ENCODE results near the gene TAOK3.
"Not testable (repeated sequence)": the region's sequence is repeated elsewhere in the genome, so short reads cannot be mapped to it uniquely, and the experiment has no call there.

The TAOK3 gene

DNA sequence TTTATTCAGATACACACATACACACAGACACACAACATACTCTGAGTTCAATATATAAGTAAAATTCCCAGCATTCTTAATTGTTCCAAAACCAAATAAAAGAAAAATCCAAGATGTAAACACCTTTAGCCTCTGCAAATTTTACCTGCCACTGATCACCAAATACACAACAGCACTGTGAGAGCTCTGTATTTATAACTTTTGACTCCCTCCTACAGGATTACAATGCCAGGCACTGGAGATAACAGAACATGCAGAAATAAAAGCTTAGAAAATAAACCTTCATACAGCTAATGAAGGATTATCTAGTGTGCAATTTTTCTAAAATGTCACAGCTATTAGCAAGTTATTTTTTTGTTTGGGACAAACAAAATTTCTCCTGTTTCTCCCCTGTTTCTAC is 85.0 kb downstream of the TAOK3 start:
- no peak for DNase-seq (ENCODE audit: extremely low spot score)
- TF ChIP-seq, protein P1, sequence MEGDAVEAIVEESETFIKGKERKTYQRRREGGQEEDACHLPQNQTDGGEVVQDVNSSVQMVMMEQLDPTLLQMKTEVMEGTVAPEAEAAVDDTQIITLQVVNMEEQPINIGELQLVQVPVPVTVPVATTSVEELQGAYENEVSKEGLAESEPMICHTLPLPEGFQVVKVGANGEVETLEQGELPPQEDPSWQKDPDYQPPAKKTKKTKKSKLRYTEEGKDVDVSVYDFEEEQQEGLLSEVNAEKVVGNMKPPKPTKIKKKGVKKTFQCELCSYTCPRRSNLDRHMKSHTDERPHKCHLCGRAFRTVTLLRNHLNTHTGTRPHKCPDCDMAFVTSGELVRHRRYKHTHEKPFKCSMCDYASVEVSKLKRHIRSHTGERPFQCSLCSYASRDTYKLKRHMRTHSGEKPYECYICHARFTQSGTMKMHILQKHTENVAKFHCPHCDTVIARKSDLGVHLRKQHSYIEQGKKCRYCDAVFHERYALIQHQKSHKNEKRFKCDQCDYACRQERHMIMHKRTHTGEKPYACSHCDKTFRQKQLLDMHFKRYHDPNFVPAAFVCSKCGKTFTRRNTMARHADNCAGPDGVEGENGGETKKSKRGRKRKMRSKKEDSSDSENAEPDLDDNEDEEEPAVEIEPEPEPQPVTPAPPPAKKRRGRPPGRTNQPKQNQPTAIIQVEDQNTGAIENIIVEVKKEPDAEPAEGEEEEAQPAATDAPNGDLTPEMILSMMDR (IDR thresholded peaks at IDR 0.05; ENCODE audit: control extremely low read depth, extremely low read depth, low read depth, missing control alignments): no peak
- ChIA-PET POLR2A (no interaction called here), CTCF (interaction anchor here (1.2 to 1.4 kb wide), 4 partner anchors 12 to 88 kb away, joined by 3 to 5 read pairs (median 4); no protein-coding TSS in a partner anchor)

DNA sequence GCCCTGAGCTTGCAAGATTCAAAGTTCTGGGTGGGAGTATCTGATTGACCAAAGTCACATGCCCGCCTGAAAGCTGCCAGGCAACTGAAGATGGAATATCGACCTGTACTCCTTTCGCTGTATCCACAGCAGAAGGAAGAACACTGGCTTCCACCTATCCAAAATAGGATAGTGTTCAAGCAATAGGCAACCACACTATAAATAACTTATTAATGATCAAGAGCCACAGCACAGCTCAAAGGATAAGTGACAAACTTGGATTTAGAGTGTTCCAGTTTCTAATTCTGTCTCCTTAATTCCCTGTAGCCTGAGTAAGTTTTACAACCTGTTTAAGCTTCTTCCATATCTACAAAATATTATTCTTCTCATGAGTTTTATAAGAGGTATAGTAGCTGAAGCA is 89.9 kb downstream of the TAOK3 start:
- POLR2A ChIA-PET: no interaction called here
- CTCF ChIA-PET: interaction anchor here (1.4 to 2.5 kb wide), 3 partner anchors 8 to 93 kb away, joined by 4 to 6 read pairs (median 5); partner anchors contain the start of gene SUDS3
- DNase-seq (ENCODE audit: extremely low spot score): no peak
- TF ChIP-seq, protein P1 (IDR thresholded peaks at IDR 0.05; ENCODE audit: control extremely low read depth, extremely low read depth, low read depth, missing control alignments): no peak

DNA sequence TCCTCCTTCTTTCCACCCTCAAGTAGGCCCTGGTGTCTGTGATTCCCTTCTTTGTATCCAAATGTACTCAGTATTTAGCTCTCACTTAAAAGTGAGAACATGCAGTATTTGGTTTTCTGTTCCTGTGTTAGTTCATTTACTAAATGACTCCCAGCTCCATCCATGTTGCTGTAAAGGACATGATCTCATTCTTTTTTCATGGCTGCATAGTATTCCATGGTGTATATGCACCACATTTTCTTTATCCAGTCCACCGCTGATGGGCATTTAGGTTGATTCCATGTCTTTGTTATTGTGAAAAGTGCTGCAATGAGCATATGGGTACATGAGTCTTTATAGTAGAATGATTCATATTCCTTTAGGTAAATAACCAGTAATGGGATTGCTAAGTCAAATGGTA is 94.4 kb downstream of the TAOK3 start:
- DNase-seq (ENCODE audit: extremely low spot score); CTCF ChIA-PET; POLR2A ChIA-PET: not testable (repeated sequence)

DNA sequence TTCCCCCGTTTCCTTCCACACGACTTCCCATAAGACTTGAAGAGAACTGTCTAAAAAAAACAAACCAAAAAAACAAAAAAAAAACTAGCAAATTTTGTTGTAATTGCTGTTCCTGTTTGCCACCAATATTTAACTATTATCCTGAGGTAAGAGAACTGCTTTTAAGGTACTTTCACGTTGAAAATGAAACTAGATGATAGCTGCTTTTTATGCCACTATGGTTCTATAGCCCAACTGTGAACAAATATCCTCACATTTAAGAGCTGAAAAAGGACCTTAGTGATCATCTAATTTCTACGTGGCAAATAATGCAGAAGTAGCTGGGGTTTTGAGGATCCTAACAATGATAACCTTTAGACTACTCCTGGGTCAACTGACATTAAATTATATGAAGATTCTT is 98.6 kb downstream of the TAOK3 start:
- POLR2A ChIA-PET: interaction anchor here (0.7 kb wide), 1 partner anchor 50 kb away, joined by 3 read pairs; no protein-coding TSS in a partner anchor
- TF ChIP-seq, protein P1 (IDR thresholded peaks at IDR 0.05; ENCODE audit: control extremely low read depth, extremely low read depth, low read depth, missing control alignments): no peak
- peak; percentile 34 for DNase-seq (ENCODE audit: extremely low spot score)
- CTCF ChIA-PET: interaction anchor here (0.9 to 2.3 kb wide), 5 partner anchors 9 to 102 kb away, joined by 3 to 6 read pairs (median 5); partner anchors contain the start of gene SUDS3

DNA sequence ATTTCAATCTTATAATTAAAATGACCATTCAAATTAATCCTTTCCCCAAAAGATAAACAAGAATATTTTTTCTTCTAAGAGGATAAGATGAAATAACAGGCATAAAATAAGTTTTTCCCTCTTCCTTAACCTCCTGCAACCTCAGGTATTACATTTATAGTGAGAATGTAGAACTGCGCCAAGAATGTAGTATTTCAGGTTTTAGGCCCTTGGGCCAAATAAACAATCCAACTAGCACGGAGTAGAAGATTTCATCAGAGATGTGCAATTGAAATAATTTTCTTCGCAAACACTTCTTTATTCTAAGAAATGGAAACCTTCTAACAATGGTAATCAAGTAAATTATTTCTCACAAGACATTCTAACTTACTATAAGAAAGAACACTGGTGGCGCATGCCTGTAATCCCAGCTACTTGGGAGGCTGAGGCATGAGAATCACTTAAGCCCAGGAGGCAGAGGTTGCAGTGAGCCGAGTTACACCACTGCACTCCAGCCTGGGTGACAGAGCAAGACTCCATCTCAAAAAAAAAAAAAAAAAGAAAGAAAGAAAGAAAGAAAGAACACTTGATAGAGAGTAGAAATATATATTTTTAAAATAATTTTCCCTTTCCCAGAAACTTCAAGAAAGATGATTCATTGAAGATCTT is 100.8 kb downstream of the TAOK3 start:
- DNase-seq (ENCODE audit: extremely low spot score): no peak
- CTCF ChIA-PET: no interaction called here
- POLR2A ChIA-PET: no interaction called here
- TF ChIP-seq, protein P1 (IDR thresholded peaks at IDR 0.05; ENCODE audit: control extremely low read depth, extremely low read depth, low read depth, missing control alignments): no peak

DNA sequence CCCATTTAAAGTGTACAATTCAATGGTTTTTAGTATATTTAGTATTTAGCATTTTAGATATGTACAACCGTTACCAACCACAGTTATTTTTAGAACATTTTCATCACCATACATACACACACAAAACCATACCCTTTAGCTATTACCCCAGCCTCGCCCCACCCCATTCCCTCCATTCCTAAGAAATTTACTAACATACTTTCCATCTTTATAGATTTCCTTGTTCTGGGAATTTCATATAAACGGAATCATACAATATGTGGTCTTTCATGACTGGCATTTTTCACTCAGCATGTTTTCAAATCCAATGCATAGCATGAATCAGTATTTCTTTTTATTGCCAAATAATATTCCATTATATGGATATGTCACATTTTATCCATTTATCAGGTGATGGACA is 101.5 kb downstream of the TAOK3 start:
- CTCF ChIA-PET: no interaction called here
- TF ChIP-seq, protein P1 (IDR thresholded peaks at IDR 0.05; ENCODE audit: control extremely low read depth, extremely low read depth, low read depth, missing control alignments): no peak
- POLR2A ChIA-PET: no interaction called here
- no peak for DNase-seq (ENCODE audit: extremely low spot score)

DNA sequence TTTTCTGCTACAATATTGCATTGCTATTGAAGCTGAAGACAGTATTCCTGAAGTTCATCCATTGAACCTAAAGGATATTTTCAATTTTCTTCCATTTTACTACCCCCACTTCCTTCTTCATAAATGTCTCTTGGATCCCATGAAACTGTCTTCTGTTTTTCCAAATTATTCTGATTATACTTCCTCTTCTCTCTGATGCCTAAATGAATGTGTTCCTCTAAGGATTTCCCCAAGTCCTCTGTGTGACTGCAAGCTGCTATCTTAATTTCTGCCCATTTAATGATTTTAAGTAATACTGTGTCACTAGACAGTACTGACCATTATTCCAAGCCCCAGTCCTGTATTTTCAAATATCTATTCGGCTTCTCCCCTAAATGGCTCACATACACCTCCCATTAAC is 102.9 kb downstream of the TAOK3 start:
- POLR2A ChIA-PET: no interaction called here
- CTCF ChIA-PET: no interaction called here
- no peak for DNase-seq (ENCODE audit: extremely low spot score)
- TF ChIP-seq, protein P1 (IDR thresholded peaks at IDR 0.05; ENCODE audit: control extremely low read depth, extremely low read depth, low read depth, missing control alignments): no peak

All from GM10248 (cell line).